K562 (cell line): ENCODE measurements around the gene C2orf81. TPM values are rescaled to one million over a fixed set of nuclear protein-coding genes. Genes with fewer than 3 reads are reported as not detected.

Experiments used
- ATAC-seq: fragments of 200-7000 bp; cut with Tn5 transposase; 3 replicates; pipeline ENCODE4 v1.9.1; 2020; ENCODE audit warnings: moderate library complexity
- BruUV-seq: library from RNA; stranded (reverse); fragments of 400-500 nt; replicated peaks from 2 replicates; lab custom pipeline; 2021; lab: Mats Ljungman, UMichigan
- CTCF ChIA-PET: fragments of 300-600 bp; formaldehyde crosslinking; extraction: SDS; loops from one replicate; lab custom pipeline; 2021; ENCODE audit warnings: low intra/inter-chr PET ratio; lab: Yijun Ruan, JAX
- POLR2A ChIA-PET: fragments of 300-600, 350-650 bp; sonication (Branson Sonifier 250); formaldehyde crosslinking; extraction: SDS; loops from one replicate; lab custom pipeline; 2021; ENCODE audit warnings: antibody characterized with exemption, inconsistent platforms; lab: Yijun Ruan, JAX
- DNase-seq, 4 experiments: peaks; one replicate each; pipeline versions ENCODE4 v3.0.0 to v3.0.0-alpha.2; 2011 to 2018; ENCODE audit warnings: low spot score in 3 of 4, mixed read lengths in 3 of 4; ENCODE audit errors: extremely low read depth in 1 of 4
- FAIRE-seq: peaks from 2 replicates; lab custom pipeline; 2011; peaks lifted over from hg19 to GRCh38; lab: Jason Lieb, UNC
- H2AFZ ChIP-seq: 2 replicates; pipeline ENCODE4 v1.6.0; 2011; ENCODE audit warnings: low read depth, low read length, control low read depth, inconsistent platforms
- H3K27ac ChIP-seq: fragments of 200-600 bp; 3 replicates; pipeline ENCODE4 v1.8.0; 2011; ENCODE audit warnings: low read depth, mild to moderate bottlenecking, control low read depth, inconsistent platforms, low read length, moderate library complexity, mixed read lengths; ENCODE audit errors: extremely low read depth
- H3K27me3 ChIP-seq, 2 experiments: fragments of 300-600 bp in 1 of 2; 2 replicates in 1 of 2; 3 replicates in 1 of 2; pipeline versions ENCODE4 v1.6.0 to v1.8.0; 2011; ENCODE audit warnings: inconsistent platforms in 2 of 2, low read length in 2 of 2, mild to moderate bottlenecking in 1 of 2, mixed read lengths in 1 of 2, moderate library complexity in 1 of 2; ENCODE audit not compliant: control insufficient read depth in 2 of 2, insufficient read depth in 2 of 2
- H3K36me3 ChIP-seq: fragments of 300-600 bp; 3 replicates; pipeline ENCODE4 v1.8.0; 2011; ENCODE audit warnings: mild to moderate bottlenecking, low read length, inconsistent platforms; ENCODE audit not compliant: control insufficient read depth, insufficient read depth
- H3K4me1 ChIP-seq, 2 experiments: fragments of 200-600 bp in 1 of 2; replicated peaks in 1 of 2; 2 replicates in 1 of 2; 3 replicates in 1 of 2; pipeline versions ENCODE4 v1.5.1 to v1.8.0; 2011; ENCODE audit warnings: inconsistent platforms in 2 of 2, low read length in 2 of 2, mild to moderate bottlenecking in 1 of 2, mixed read lengths in 1 of 2, moderate library complexity in 1 of 2; ENCODE audit not compliant: control insufficient read depth in 2 of 2, insufficient read depth in 2 of 2
- H3K4me2 ChIP-seq: 2 replicates; pipeline ENCODE4 v1.6.1; 2011; ENCODE audit warnings: low read length, control low read depth, inconsistent platforms, mixed read lengths; ENCODE audit not compliant: insufficient read depth
- H3K4me3 ChIP-seq: fragments of 200-600 bp; sonication (generic), shearing (Covaris generic); 2 replicates; pipeline ENCODE4 v1.5.1; 2016; ENCODE audit warnings: control low read depth, inconsistent platforms
- H3K79me2 ChIP-seq: fragments of 200-600 bp; 3 replicates; pipeline ENCODE4 v1.8.0; 2011; ENCODE audit warnings: low read length, inconsistent platforms; ENCODE audit not compliant: control insufficient read depth, insufficient read depth
- H3K9ac ChIP-seq, 2 experiments: 2 replicates each; pipeline versions ENCODE4 v1.6.0 to v1.6.1; 2011; ENCODE audit warnings: low read depth in 2 of 2, low read length in 2 of 2, control low read depth in 1 of 2, inconsistent platforms in 1 of 2, mild to moderate bottlenecking in 1 of 2, mixed read lengths in 1 of 2; ENCODE audit not compliant: insufficient read depth in 1 of 2
- H3K9me1 ChIP-seq: one replicate; pipeline ENCODE4 v1.6.0; 2011; ENCODE audit warnings: inconsistent platforms, mild to moderate bottlenecking, low read length, moderate library complexity; ENCODE audit not compliant: control insufficient read depth, insufficient read depth
- H3K9me3 ChIP-seq: replicated peaks from 2 replicates; pipeline ENCODE4 v1.5.1; 2011; ENCODE audit warnings: low read depth, low read length, inconsistent platforms; ENCODE audit not compliant: control insufficient read depth, insufficient read depth
- H4K20me1 ChIP-seq: replicated peaks from 2 replicates; pipeline ENCODE4 v1.6.1; 2011; ENCODE audit warnings: low read length, inconsistent platforms, mixed read lengths; ENCODE audit not compliant: control insufficient read depth, insufficient read depth
- BRCA1 ChIP-seq, 2 experiments: fragments of 450-650 bp in 1 of 2; sonication (generic) in 1 of 2; formaldehyde crosslinking in 1 of 2; IDR thresholded peaks; 2 replicates each; pipeline versions ENCODE4 v1.5.0 to v1.6.1; 2017 to 2020; ENCODE audit warnings: mild to moderate bottlenecking in 1 of 2, missing genetic modification reagents in 1 of 2
- CREB3 ChIP-seq: fragments of 450-650 bp; conservative IDR thresholded peaks from 2 replicates; pipeline ENCODE4 v1.6.1; 2016; ENCODE audit warnings: missing genetic modification characterization, low read depth, mild to moderate bottlenecking, missing compliant biosample characterization, moderate library complexity
- KHSRP ChIP-seq: fragments of 450-650 bp; IDR thresholded peaks from 2 replicates; pipeline ENCODE4 v1.6.1; 2017
- SAP30 ChIP-seq: fragments of 200-600 bp; sonication (generic); IDR thresholded peaks from 2 replicates; pipeline ENCODE4 v1.6.1; 2012; ENCODE audit warnings: borderline replicate concordance, low read depth, mild to moderate bottlenecking, moderate library complexity, low read length, control low read depth, inconsistent platforms; ENCODE audit not compliant: insufficient read depth, poor library complexity, severe bottlenecking
- SFPQ ChIP-seq: fragments of 200-400 bp; formaldehyde crosslinking; IDR thresholded peaks from 2 replicates; pipeline ENCODE4 v1.6.1; 2017; ENCODE audit warnings: mild to moderate bottlenecking, low read depth, low read length, moderate library complexity
- XRCC5 ChIP-seq: fragments of 200-400 bp; formaldehyde crosslinking; IDR thresholded peaks from 2 replicates; pipeline ENCODE4 v1.6.1; 2017; ENCODE audit warnings: low read depth, mild to moderate bottlenecking, low read length
- WGBS: fragments of 100-300 bp; shearing (Covaris generic); methylation state at CpG from one replicate; pipeline ENCODE4 v1.1.6; 2016; ENCODE audit warnings: low coverage, mixed read lengths; ENCODE audit not compliant: insufficient coverage; ENCODE audit errors: missing lambda C conversion rate; 5-methylcytosine and 5-hydroxymethylcytosine counted together
- in situ Hi-C: fragments of 300-500 bp; cut with MboI; formaldehyde crosslinking; loops from 4 replicates; pipeline ENCODE4 v1.15.0; 2018; ENCODE audit warnings: inconsistent platforms, mixed read lengths
- intact Hi-C: fragments of 100-400 bp; cut with micrococcal nuclease; formaldehyde crosslinking; loops from 2 replicates; pipeline ENCODE4 v1.14.2; 2022
- polyA plus RNA-seq, 8 experiments: library from polyadenylated mRNA; depleted of rRNA in 4 of 8; stranded (reverse) in 5 of 8; unstranded in 3 of 8; fragments of >200 nt; fragmentation: Nextera tagmentation in 2 of 8; fragmentation: Illumina TruSeq in 1 of 8; extraction: Ambion mirVana in 2 of 8; extraction: Trizol in 1 of 8; gene quantifications; 2 replicates each; pipeline versions ENCODE4 v1.2.1 to v1.2.3, GENCODE V29; 2011 to 2014; ENCODE audit warnings: inconsistent platforms in 1 of 8, missing spikeins in 1 of 8
- total RNA-seq, 7 experiments: library from RNA; depleted of rRNA in 6 of 7; stranded (reverse); fragments of >200 nt in 6 of 7; fragmentation: Illumina TruSeq in 2 of 7; extraction: Trizol in 2 of 7; gene quantifications; 2 replicates each; pipeline versions ENCODE4 v1.2.1 to v1.2.3, GENCODE V29; 2011 to 2021; ENCODE audit warnings: low replicate concordance in 1 of 7

The C2orf81 gene
- total and polyA plus RNA-seq, 9 of the 15 experiments (the other 6 are each of a cell fraction or from before 2014, with no cell fraction given), result 0.06 TPM; not detected in 8

GRCh38 chr2:74428675-74429074 is 7.3 kb upstream of the C2orf81 start:
- no TSS peak for BruUV-seq
- WGBS, result 39% methylated on average over 4 of the region's 5 CpGs
- DNase-seq (no peak), FAIRE-seq (no peak), ATAC-seq (no peak)
- no peak overlapping the region for H3K9ac ChIP-seq
- no peak overlapping the region for H3K27ac ChIP-seq
- no peaks in the 10 kb centered on the region for H4K20me1 ChIP-seq
- H3K9me1 ChIP-seq, result no peaks in the 10 kb centered on the region
- ChIA-PET POLR2A (interaction anchor here (0.7 to 1.7 kb wide), 3 partner anchors 12 to 30 kb away, joined by 3 to 7 read pairs (median 4); partner anchors contain the start of gene WBP1), CTCF (no interaction called here)
- TF ChIP-seq SAP30 (no peak), SFPQ (no peak), BRCA1 (IDR thresholded peaks at IDR 0.05) (no peak), BRCA1 (CRISPR knock-in tag; IDR thresholded peaks at IDR 0.05) (no peak), XRCC5 (no peak), KHSRP (no peak), CREB3 (tag) (no peak)
- no peaks in the 10 kb centered on the region for H3K79me2 ChIP-seq
- H2AFZ ChIP-seq, result no peak overlapping the region
- peaks cover 0 to 16% of the 10 kb centered on the region in 2 experiments; a peak in 1 of 5 replicates for H3K4me1 ChIP-seq
- H3K27me3 ChIP-seq, result no peaks in the 10 kb centered on the region
- intact Hi-C loops (no loop called here), in situ Hi-C loops (no loop called here)
- no peak overlapping the region for H3K4me2 ChIP-seq
- H3K9me3 ChIP-seq, result no peaks in the 10 kb centered on the region
- no peaks in the 10 kb centered on the region for H3K36me3 ChIP-seq
- H3K4me3 ChIP-seq, result no peak overlapping the region
